EH (cell line): Measurements from ENCODE around the gene ENDOG.
A peak's percentile ranks its signal among the peaks of the same experiment; 100 is the strongest.

Experiments used
- DNase-seq: peaks from one replicate; pipeline ENCODE4 v3.0.0-alpha.2; 2015; ENCODE audit warnings: low read depth

ENDOG gene

GRCh38 chr9:128800061-128800460 lies 18.2 kb upstream of the ENDOG start:
- no peak for DNase-seq

- DNase-seq = no peak
Measured at GRCh38 chr9:128802482-128802881, 15.8 kb upstream of the ENDOG start.

GRCh38 chr9:128805661-128806060 lies 12.6 kb upstream of the ENDOG start:
- DNase-seq = no peak

GRCh38 chr9:128807827-128808226 lies 10.5 kb upstream of the ENDOG start:
- no peak for DNase-seq

GRCh38 chr9:128808543-128808942 lies 9.8 kb upstream of the ENDOG start:
- no peak for DNase-seq

GRCh38 chr9:128809036-128809599 lies 9.2 kb upstream of the ENDOG start:
- DNase-seq = no peak

- no peak for DNase-seq
Measured at GRCh38 chr9:128809831-128810230, 8.5 kb upstream of the ENDOG start.

GRCh38 chr9:128810873-128811272 lies 7.4 kb upstream of the ENDOG start:
- DNase-seq = no peak

GRCh38 chr9:128818839-128819715 lies 777 bp downstream of the ENDOG start:
- DNase-seq = peak; percentile 38

- DNase-seq = no peak
Measured at GRCh38 chr9:128819716-128820664, 1.7 kb downstream of the ENDOG start.

- no peak for DNase-seq
Measured at GRCh38 chr9:128820665-128821583, 2.6 kb downstream of the ENDOG start.

GRCh38 chr9:128821584-128822406 lies 3.5 kb downstream of the ENDOG start:
- no peak for DNase-seq

GRCh38 chr9:128822407-128823042 lies 4.2 kb downstream of the ENDOG start:
- DNase-seq = no peak

GRCh38 chr9:128823362-128823902 lies 5.1 kb downstream of the ENDOG start:
- DNase-seq = no peak

- DNase-seq = no peak
Measured at GRCh38 chr9:128823903-128824406, 5.7 kb downstream of the ENDOG start.

GRCh38 chr9:128824911-128825310 lies 6.6 kb downstream of the ENDOG start:
- no peak for DNase-seq

GRCh38 chr9:128825923-128826700 lies 7.8 kb downstream of the ENDOG start:
- DNase-seq = no peak

GRCh38 chr9:128828267-128828666 lies 10.0 kb downstream of the ENDOG start:
- DNase-seq = no peak
